GM12878 (cell line): ENCODE measurements around the gene TTC23L.

Experiments
- CEBPB ChIP-seq, 2 experiments: fragments of 150-350 bp in 1 of 2; IDR thresholded peaks; 2 replicates each; pipeline ENCODE4 v1.6.1; 2012 to 2014; ENCODE audit warnings: low read depth in 2 of 2, low read length in 2 of 2, borderline replicate concordance in 1 of 2, inconsistent platforms in 1 of 2
- CTCF ChIP-seq, 3 experiments: IDR thresholded peaks in 2 of 3; conservative IDR thresholded peaks in 1 of 3; 2 replicates each; pipeline ENCODE4 v1.5.1; 2011; ENCODE audit warnings: low read depth in 3 of 3, low read length in 3 of 3, mild to moderate bottlenecking in 3 of 3, control low read depth in 2 of 3, moderate library complexity in 2 of 3, inconsistent platforms in 1 of 3, mixed read lengths in 1 of 3; ENCODE audit not compliant: control insufficient read depth in 2 of 3, insufficient read depth in 1 of 3; ENCODE audit errors: extremely low read depth in 1 of 3
- ELK1 ChIP-seq: IDR thresholded peaks from 2 replicates; pipeline ENCODE4 v1.6.1; 2012; ENCODE audit warnings: low read depth, low read length, improper control_type of control experiment
- EZH2 ChIP-seq: IDR thresholded peaks from 2 replicates; pipeline ENCODE4 v1.6.1; 2012; ENCODE audit warnings: low read depth, mild to moderate bottlenecking, control low read depth, inconsistent platforms, low read length, borderline replicate concordance; ENCODE audit not compliant: control insufficient read depth
- GABPA ChIP-seq: IDR thresholded peaks from 2 replicates; pipeline ENCODE4 v1.6.1; 2014; ENCODE audit warnings: antibody characterized with exemption, low read depth, mild to moderate bottlenecking, inconsistent platforms
- MXI1 ChIP-seq: fragments of 150-350 bp; IDR thresholded peaks from 2 replicates; pipeline ENCODE4 v1.6.1; 2011; ENCODE audit warnings: low read depth, mild to moderate bottlenecking, inconsistent platforms, low read length, improper control_type of control experiment
- NR2C2 ChIP-seq: IDR thresholded peaks from 2 replicates; pipeline ENCODE4 v1.6.1; 2011; ENCODE audit warnings: borderline replicate concordance, low read depth; ENCODE audit not compliant: control insufficient read depth, insufficient read length
- PBX3 ChIP-seq: IDR thresholded peaks from 2 replicates; pipeline ENCODE4 v1.6.1; 2011; ENCODE audit warnings: mild to moderate bottlenecking, low read depth, low read length, moderate library complexity; ENCODE audit not compliant: insufficient replicate concordance
- SPI1 ChIP-seq: IDR thresholded peaks from 2 replicates; pipeline ENCODE4 v1.6.1; 2011; ENCODE audit warnings: low read depth, mild to moderate bottlenecking, low read length, moderate library complexity, borderline replicate concordance; ENCODE audit not compliant: insufficient read depth
- ZNF687 ChIP-seq: fragments of 450-650 bp; IDR thresholded peaks from 2 replicates; pipeline ENCODE4 v1.6.1; 2017; ENCODE audit warnings: mild to moderate bottlenecking, moderate library complexity
- ZZZ3 ChIP-seq: IDR thresholded peaks from 2 replicates; pipeline ENCODE4 v1.6.1; 2011; ENCODE audit warnings: low read depth; ENCODE audit not compliant: control insufficient read depth, insufficient read length

- no peak for TF ChIP-seq NR2C2
- TF ChIP-seq ELK1: no peak
- TF ChIP-seq CTCF (IDR thresholded peaks at IDR 0.05 in 2 of 3, conservative IDR thresholded peaks at IDR 0.05 in 1 of 3; ENCODE audit: control insufficient read depth in 2 of 3, extremely low read depth in 1 of 3, insufficient read depth in 1 of 3, low read depth in 3 of 3, low read length in 3 of 3): no peak
- TF ChIP-seq MXI1: no peak
- TF ChIP-seq GABPA: no peak
- no peak for TF ChIP-seq EZH2
- TF ChIP-seq SPI1: no peak
- TF ChIP-seq ZZZ3: no peak
- no peak for TF ChIP-seq CEBPB (IDR thresholded peaks at IDR 0.05; ENCODE audit: borderline replicate concordance in 1 of 2, low read depth in 2 of 2, low read length in 2 of 2)
- no peak for TF ChIP-seq ZNF687
- TF ChIP-seq PBX3: no peak
These were observed 94.0 kb downstream of the TTC23L start for GRCh38 chr5:34932947-34933346.
